Measurements from ENCODE around the gene RAB40AL.
"Not testable (repeated sequence)": the region's sequence is repeated elsewhere in the genome, so short reads cannot be mapped to it uniquely, and the experiment has no call there.

RAB40AL gene

DNA sequence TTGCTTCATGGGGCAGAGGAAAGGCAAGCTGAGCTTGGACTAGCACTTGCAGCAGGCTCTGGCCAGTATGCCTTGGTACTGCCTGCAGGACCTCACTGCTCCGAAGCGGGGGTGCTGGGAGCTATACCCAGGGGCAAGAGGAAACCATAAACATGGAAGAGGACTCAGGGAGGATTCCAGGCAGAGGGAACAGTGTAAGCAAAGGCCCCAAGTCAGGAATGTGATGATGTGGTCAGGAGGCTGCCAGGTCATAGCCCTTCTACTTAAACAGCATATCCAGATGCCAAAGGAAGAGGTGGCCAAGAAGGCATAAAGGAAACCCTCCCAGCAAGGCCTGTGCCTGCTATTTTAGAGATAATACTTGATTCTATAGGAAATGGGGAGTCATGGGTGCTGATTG, 31.1 kb downstream of the RAB40AL start:
- no peak for DNase-seq (ENCODE audit: extremely low read depth, low read depth)
- TF ChIP-seq, protein P1, sequence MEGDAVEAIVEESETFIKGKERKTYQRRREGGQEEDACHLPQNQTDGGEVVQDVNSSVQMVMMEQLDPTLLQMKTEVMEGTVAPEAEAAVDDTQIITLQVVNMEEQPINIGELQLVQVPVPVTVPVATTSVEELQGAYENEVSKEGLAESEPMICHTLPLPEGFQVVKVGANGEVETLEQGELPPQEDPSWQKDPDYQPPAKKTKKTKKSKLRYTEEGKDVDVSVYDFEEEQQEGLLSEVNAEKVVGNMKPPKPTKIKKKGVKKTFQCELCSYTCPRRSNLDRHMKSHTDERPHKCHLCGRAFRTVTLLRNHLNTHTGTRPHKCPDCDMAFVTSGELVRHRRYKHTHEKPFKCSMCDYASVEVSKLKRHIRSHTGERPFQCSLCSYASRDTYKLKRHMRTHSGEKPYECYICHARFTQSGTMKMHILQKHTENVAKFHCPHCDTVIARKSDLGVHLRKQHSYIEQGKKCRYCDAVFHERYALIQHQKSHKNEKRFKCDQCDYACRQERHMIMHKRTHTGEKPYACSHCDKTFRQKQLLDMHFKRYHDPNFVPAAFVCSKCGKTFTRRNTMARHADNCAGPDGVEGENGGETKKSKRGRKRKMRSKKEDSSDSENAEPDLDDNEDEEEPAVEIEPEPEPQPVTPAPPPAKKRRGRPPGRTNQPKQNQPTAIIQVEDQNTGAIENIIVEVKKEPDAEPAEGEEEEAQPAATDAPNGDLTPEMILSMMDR (IDR thresholded peaks at IDR 0.05; ENCODE audit: low read depth, low read length), result no peak

DNA sequence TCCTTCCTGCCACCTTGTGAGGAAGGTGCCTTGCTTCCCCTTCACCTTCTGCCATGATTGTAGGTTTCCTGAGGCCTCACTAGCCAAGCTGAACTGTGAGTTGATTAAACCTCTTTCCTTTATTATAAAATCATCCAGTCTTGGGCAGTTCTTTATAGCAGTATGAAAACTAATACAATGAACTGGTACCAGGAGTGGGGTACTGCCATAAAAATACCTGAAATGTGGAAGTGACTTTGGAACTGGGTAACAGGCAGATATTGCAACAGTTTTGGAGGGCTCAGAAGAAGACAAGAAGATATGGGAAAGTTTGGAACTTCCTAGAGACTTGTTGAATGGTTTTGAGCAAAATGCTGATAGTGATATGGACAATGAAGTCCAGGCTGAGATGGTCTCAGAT, 34.5 kb downstream of the RAB40AL start:
- not testable (repeated sequence) for DNase-seq (ENCODE audit: extremely low read depth, low read depth)

DNA sequence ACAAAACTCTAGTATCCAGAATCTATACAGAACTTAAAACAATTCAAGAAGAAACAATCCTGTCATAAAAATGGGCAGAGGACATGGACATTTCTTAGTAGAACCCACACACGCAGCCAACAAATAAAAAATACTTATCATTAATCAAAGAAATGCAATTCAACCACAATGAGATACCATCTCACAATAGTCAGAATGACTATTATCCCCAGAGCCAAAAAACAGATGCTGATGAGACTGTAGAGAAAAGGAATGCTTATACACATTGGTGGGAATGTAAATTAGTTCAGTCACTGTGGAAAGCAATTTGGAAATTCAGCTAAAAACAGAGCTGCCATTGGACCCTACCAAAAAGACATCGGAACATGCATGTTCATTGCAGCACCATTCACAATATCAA, 37.9 kb downstream of the RAB40AL start:
- no peak for DNase-seq (ENCODE audit: extremely low read depth, low read depth)
- TF ChIP-seq, protein P1 (IDR thresholded peaks at IDR 0.05; ENCODE audit: low read depth, low read length), result no peak

DNA sequence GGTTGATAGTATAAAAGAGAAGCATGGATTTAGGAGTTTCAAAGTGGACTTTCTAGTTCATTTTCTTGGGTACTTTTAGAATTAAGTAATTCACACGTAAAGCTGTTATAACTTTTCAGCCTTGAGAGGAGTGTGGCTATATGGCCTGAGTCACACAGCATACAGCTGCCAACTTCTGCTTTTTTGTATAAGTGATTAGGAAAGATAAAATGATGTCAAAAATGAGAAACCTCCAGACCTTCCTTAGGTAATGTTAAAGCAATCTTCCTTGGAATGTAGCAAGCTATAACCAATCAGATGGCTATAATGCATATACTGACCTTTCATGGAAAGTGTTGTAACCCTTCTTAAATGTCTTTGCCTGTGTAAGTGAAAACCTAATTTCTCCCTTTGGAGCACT, 39.2 kb downstream of the RAB40AL start:
- no peak for DNase-seq (ENCODE audit: extremely low read depth, low read depth)
- TF ChIP-seq, protein P1 (IDR thresholded peaks at IDR 0.05; ENCODE audit: low read depth, low read length), result no peak

DNA sequence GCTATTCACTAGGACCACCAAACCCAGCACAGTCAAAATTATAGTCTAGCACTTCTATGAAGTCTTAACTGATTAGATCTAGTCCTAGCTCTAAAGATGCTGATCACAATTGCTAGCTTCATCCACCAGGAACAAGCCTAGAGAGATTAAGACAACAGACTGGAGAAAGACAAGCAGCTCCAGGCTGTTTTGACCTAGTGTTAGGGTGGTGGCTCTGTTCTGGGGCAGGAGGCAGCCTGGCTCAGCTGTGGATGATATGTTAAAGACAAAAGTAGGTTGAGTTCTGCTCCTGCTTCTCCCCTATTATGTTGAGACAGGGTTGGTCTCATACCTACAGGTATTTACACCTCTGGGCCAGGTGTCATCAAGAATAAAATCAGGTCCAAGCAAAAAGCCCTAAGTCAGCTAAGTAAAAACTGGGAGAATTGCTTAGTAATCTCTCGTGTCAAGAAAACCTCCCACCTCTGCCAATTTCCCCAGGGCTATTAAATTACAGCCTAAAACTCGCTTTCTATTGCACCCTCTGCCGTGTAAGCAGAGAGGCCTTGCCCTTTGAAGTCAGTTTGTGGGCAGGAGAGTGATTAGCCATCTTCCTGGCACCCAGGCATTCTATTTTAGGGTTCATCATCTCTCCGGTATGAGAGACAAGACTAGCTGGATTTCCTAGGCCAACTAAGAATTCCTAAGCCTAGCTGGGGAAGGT, 39.9 kb downstream of the RAB40AL start:
- peak; percentile 18 for DNase-seq (ENCODE audit: extremely low read depth, low read depth)
- TF ChIP-seq, protein P1 (IDR thresholded peaks at IDR 0.05; ENCODE audit: low read depth, low read length), result no peak

DNA sequence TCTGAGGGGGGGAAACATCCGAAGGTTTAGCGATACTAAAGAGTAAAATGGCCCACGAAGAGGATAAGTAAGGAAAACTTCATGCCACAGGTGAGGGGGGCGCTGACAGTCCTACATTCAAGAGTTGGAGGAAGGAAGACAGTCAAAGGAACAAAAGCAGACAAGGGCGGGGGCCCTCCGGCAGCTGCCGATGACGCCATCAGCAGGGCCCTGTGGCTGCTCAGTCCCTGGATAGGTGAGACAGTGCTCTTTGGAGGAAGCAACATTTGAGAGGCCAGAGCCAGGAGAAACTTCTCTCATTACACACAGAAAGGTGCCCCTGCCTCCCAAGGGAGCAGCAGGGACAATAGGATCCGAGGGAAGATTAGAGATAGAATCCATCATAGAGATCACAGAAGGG, 41.5 kb downstream of the RAB40AL start:
- no peak for DNase-seq (ENCODE audit: extremely low read depth, low read depth)
- TF ChIP-seq, protein P1 (IDR thresholded peaks at IDR 0.05; ENCODE audit: low read depth, low read length), result no peak

DNA sequence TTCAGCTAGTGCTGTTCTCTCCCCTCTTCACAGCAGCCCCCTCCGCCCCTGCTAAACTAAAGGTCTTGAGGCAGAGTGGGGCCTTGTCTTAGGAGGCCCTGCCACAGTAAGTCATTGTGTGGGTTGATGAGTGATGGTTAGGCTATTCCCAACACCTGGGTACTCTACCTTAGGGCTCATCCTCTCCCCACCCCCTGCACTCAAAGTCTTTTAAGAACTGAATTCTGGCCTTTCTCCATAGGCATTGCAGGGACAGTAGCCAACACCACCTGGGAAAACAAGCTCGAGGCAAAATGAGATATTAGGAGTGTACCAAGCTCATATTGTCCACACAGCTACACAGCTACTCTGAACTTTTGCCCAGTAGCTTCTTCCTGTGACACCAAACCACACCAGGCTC, 42.5 kb downstream of the RAB40AL start:
- TF ChIP-seq, protein P1 (IDR thresholded peaks at IDR 0.05; ENCODE audit: low read depth, low read length), result no peak

DNA sequence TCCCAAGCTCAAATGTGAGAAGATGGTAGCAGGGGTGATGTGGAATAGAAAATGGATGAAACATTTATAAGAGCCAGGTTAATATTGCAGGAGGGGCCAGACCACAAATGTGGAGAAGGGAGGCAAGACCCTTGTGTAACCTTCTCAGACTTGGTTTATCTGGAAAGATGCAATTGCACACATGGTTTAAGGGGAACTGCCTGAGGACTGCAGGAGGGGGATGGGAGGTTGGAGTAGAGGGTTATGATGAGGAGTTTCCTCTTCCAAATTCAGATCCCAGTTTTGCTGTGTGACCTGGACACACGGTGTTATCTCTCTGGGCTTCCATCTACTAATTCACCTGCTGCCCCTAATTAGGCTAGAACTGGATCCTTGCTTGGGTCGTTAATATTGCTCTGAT, 46.1 kb downstream of the RAB40AL start:
- no peak for DNase-seq (ENCODE audit: extremely low read depth, low read depth)
- TF ChIP-seq, protein P1 (IDR thresholded peaks at IDR 0.05; ENCODE audit: low read depth, low read length), result no peak

More for the DNA sequence above, 42.5 kb downstream of the RAB40AL start:
- no peak for DNase-seq (ENCODE audit: extremely low read depth, low read depth)

All from AG09319 (cell line).